Panc1 (cell line): ENCODE data around the gene FGF9.

Experiments
- CTCF ChIP-seq: fragments of 450-650 bp; IDR thresholded peaks from 2 replicates; pipeline ENCODE4 v1.5.1; 2017; ENCODE audit warnings: mild to moderate bottlenecking
- POLR2AphosphoS5 ChIP-seq: IDR thresholded peaks from 2 replicates; pipeline ENCODE4 v1.6.1; 2012; ENCODE audit warnings: mild to moderate bottlenecking, low read depth, low read length, moderate library complexity
- REST ChIP-seq, 2 experiments: IDR thresholded peaks; 2 replicates each; pipeline ENCODE4 v1.6.1; 2011 to 2012; ENCODE audit warnings: low read depth in 2 of 2, control low read depth in 1 of 2, low read length in 1 of 2, mild to moderate bottlenecking in 1 of 2, moderate library complexity in 1 of 2; ENCODE audit not compliant: insufficient read depth in 1 of 2
- SIN3A ChIP-seq: IDR thresholded peaks from 2 replicates; pipeline ENCODE4 v1.6.1; 2012; ENCODE audit warnings: low read depth, mild to moderate bottlenecking, low read length, moderate library complexity, borderline replicate concordance; ENCODE audit not compliant: insufficient read depth

- TF ChIP-seq CTCF (no peak), POLR2AphosphoS5 (no peak), REST (IDR thresholded peaks at IDR 0.05; ENCODE audit: insufficient read depth in 1 of 2, low read depth in 2 of 2, low read length in 1 of 2) (no peak), SIN3A (no peak)
Observed at GRCh38 chr13:21661097-21661909, 9.6 kb upstream of the FGF9 start.
